ENCODE results near the gene ACSS1. TPM values are rescaled to one million over a fixed set of nuclear protein-coding genes. Genes with fewer than 3 reads are reported as not detected.

The ACSS1 gene
- total RNA-seq, 5 donors from 2014 or later (not counting 1 experiment from before 2014, with no cell fraction given), result 39.1 to 59.6 (median 57.7) TPM

- no peak overlapping the region for H3K27ac Mint-ChIP-seq
- Histone ChIP-seq H3K27me3 (replicated peaks in 1 of 2; ENCODE audit: control insufficient read depth in 2 of 2, extremely low read depth in 1 of 2, insufficient read depth in 2 of 2, low read length in 1 of 2) (no peaks in the 10 kb centered on the region), H3K4me3 (ENCODE audit: control insufficient read depth in 1 of 2, extremely low read depth in 1 of 2, low read length in 1 of 2) (no peak overlapping the region), H3K27ac (ENCODE audit: low read length) (no peak overlapping the region), H3K4me1 (ENCODE audit: control insufficient read depth in 1 of 2, extremely low read depth in 1 of 2, insufficient read depth in 2 of 2, low read length in 2 of 2) (no peaks in the 10 kb centered on the region), H3K9me3 (no peaks in the 10 kb centered on the region), H3K36me3 (ENCODE audit: control insufficient read depth in 2 of 2, extremely low read depth in 1 of 2, insufficient read depth in 1 of 2, low read length in 1 of 2) (peaks cover 5 to 78% of the 10 kb centered on the region in 2 donors)
- no peaks in the 10 kb centered on the region for H3K27me3 Mint-ChIP-seq
- ChIA-PET CTCF (no interaction called here), POLR2A (no interaction called here)
- no peaks in the 10 kb centered on the region for H3K4me1 Mint-ChIP-seq
- H3K9me3 Mint-ChIP-seq, result no peaks in the 10 kb centered on the region
- H3K36me3 Mint-ChIP-seq, result peaks cover 57% of the 10 kb centered on the region
- DNase-seq (no peak), ATAC-seq (replicated peaks in 1 of 4) (no peak)
- no peak overlapping the region for H3K4me3 Mint-ChIP-seq
- 94% methylated on average over 7 of the region's 11 CpGs for WGBS (ENCODE audit: insufficient coverage)
Measured at GRCh38 chr20:25016471-25016870, 41.5 kb downstream of the ACSS1 start.

GRCh38 chr20:25015986-25016385 lies 42.0 kb downstream of the ACSS1 start:
- no peak for ATAC-seq (replicated peaks in 1 of 4)
- Histone ChIP-seq H3K4me3 (ENCODE audit: control insufficient read depth in 1 of 2, extremely low read depth in 1 of 2, low read length in 1 of 2) (no peak overlapping the region), H3K27ac (ENCODE audit: low read length) (no peak overlapping the region), H3K27me3 (replicated peaks in 1 of 2; ENCODE audit: control insufficient read depth in 2 of 2, extremely low read depth in 1 of 2, insufficient read depth in 2 of 2, low read length in 1 of 2) (no peaks in the 10 kb centered on the region), H3K4me1 (ENCODE audit: control insufficient read depth in 1 of 2, extremely low read depth in 1 of 2, insufficient read depth in 2 of 2, low read length in 2 of 2) (no peaks in the 10 kb centered on the region), H3K9me3 (no peaks in the 10 kb centered on the region), H3K36me3 (ENCODE audit: control insufficient read depth in 2 of 2, extremely low read depth in 1 of 2, insufficient read depth in 1 of 2, low read length in 1 of 2) (peaks cover 5 to 78% of the 10 kb centered on the region in 2 donors)
- WGBS (ENCODE audit: insufficient coverage), result 93% methylated on average over 7 of the region's 11 CpGs
- H3K27ac Mint-ChIP-seq, result no peak overlapping the region
- no peaks in the 10 kb centered on the region for H3K27me3 Mint-ChIP-seq
- H3K4me3 Mint-ChIP-seq, result no peak overlapping the region
- peak in 1 of 35 experiments; percentile 18 for DNase-seq
- ChIA-PET POLR2A (no interaction called here), CTCF (no interaction called here)
- H3K9me3 Mint-ChIP-seq, result no peaks in the 10 kb centered on the region
- H3K4me1 Mint-ChIP-seq, result no peaks in the 10 kb centered on the region
- H3K36me3 Mint-ChIP-seq, result peaks cover 57% of the 10 kb centered on the region

GRCh38 chr20:25014816-25015215 lies 43.1 kb downstream of the ACSS1 start:
- ATAC-seq (replicated peaks in 1 of 4), result no peak
- no peaks in the 10 kb centered on the region for H3K9me3 Mint-ChIP-seq
- H3K36me3 ChIP-seq (ENCODE audit: control insufficient read depth in 2 of 2, extremely low read depth in 1 of 2, insufficient read depth in 1 of 2, low read length in 1 of 2), result peaks cover 3 to 78% of the 10 kb centered on the region in 2 donors
- DNase-seq, result peak in 1 of 35 experiments; percentile 4
- no peak overlapping the region for H3K4me3 ChIP-seq (ENCODE audit: control insufficient read depth in 1 of 2, extremely low read depth in 1 of 2, low read length in 1 of 2)
- no peaks in the 10 kb centered on the region for H3K27me3 Mint-ChIP-seq
- H3K4me1 Mint-ChIP-seq, result no peaks in the 10 kb centered on the region
- no peaks in the 10 kb centered on the region for H3K27me3 ChIP-seq (replicated peaks in 1 of 2; ENCODE audit: control insufficient read depth in 2 of 2, extremely low read depth in 1 of 2, insufficient read depth in 2 of 2, low read length in 1 of 2)
- H3K27ac Mint-ChIP-seq, result no peak overlapping the region
- no peaks in the 10 kb centered on the region for H3K4me1 ChIP-seq (ENCODE audit: control insufficient read depth in 1 of 2, extremely low read depth in 1 of 2, insufficient read depth in 2 of 2, low read length in 2 of 2)
- no peak overlapping the region for H3K27ac ChIP-seq (ENCODE audit: low read length)
- H3K9me3 ChIP-seq, result no peaks in the 10 kb centered on the region
- no peak overlapping the region for H3K4me3 Mint-ChIP-seq
- H3K36me3 Mint-ChIP-seq, result peaks cover 60% of the 10 kb centered on the region
- ChIA-PET CTCF (no interaction called here), POLR2A (no interaction called here)
- WGBS (ENCODE audit: insufficient coverage), result 93% methylated on average over 11 of the region's 11 CpGs

- Mint-ChIP-seq H3K27ac (no peak overlapping the region), H3K4me1 (no peaks in the 10 kb centered on the region), H3K36me3 (peaks cover 60% of the 10 kb centered on the region), H3K4me3 (no peak overlapping the region), H3K9me3 (no peaks in the 10 kb centered on the region), H3K27me3 (no peaks in the 10 kb centered on the region)
- H3K27ac ChIP-seq (ENCODE audit: low read length), result no peak overlapping the region
- DNase-seq (peak in 1 of 35 experiments; percentile 7), ATAC-seq (replicated peaks in 1 of 4) (no peak)
- H3K4me3 ChIP-seq (ENCODE audit: control insufficient read depth in 1 of 2, extremely low read depth in 1 of 2, low read length in 1 of 2), result no peak overlapping the region
- WGBS (ENCODE audit: insufficient coverage), result 93% methylated on average over 23 of the region's 25 CpGs
- H3K9me3 ChIP-seq, result no peaks in the 10 kb centered on the region
- no peaks in the 10 kb centered on the region for H3K27me3 ChIP-seq (replicated peaks in 1 of 2; ENCODE audit: control insufficient read depth in 2 of 2, extremely low read depth in 1 of 2, insufficient read depth in 2 of 2, low read length in 1 of 2)
- no peaks in the 10 kb centered on the region for H3K4me1 ChIP-seq (ENCODE audit: control insufficient read depth in 1 of 2, extremely low read depth in 1 of 2, insufficient read depth in 2 of 2, low read length in 2 of 2)
- ChIA-PET POLR2A (no interaction called here), CTCF (no interaction called here)
- peaks cover 7 to 78% of the 10 kb centered on the region in 2 donors for H3K36me3 ChIP-seq (ENCODE audit: control insufficient read depth in 2 of 2, extremely low read depth in 1 of 2, insufficient read depth in 1 of 2, low read length in 1 of 2)
Measured at GRCh38 chr20:25013478-25014380, 44.2 kb downstream of the ACSS1 start.

- peaks cover 64% of the 10 kb centered on the region for H3K36me3 Mint-ChIP-seq
- no peak overlapping the region for H3K4me3 Mint-ChIP-seq
- ATAC-seq (replicated peaks in 1 of 4), result no peak
- Histone ChIP-seq H3K36me3 (ENCODE audit: control insufficient read depth in 2 of 2, extremely low read depth in 1 of 2, insufficient read depth in 1 of 2, low read length in 1 of 2) (peaks cover 12 to 80% of the 10 kb centered on the region in 2 donors), H3K27ac (ENCODE audit: low read length) (no peak overlapping the region), H3K4me1 (ENCODE audit: control insufficient read depth in 1 of 2, extremely low read depth in 1 of 2, insufficient read depth in 2 of 2, low read length in 2 of 2) (no peaks in the 10 kb centered on the region), H3K27me3 (replicated peaks in 1 of 2; ENCODE audit: control insufficient read depth in 2 of 2, extremely low read depth in 1 of 2, insufficient read depth in 2 of 2, low read length in 1 of 2) (no peaks in the 10 kb centered on the region), H3K9me3 (no peaks in the 10 kb centered on the region), H3K4me3 (ENCODE audit: control insufficient read depth in 1 of 2, extremely low read depth in 1 of 2, low read length in 1 of 2) (no peak overlapping the region)
- ChIA-PET POLR2A (interaction anchor here in 1 of 2 donors (0.6 kb wide), 1 partner anchor 32 kb away, joined by 3 read pairs; no protein-coding TSS in a partner anchor), CTCF (no interaction called here)
- no peaks in the 10 kb centered on the region for H3K27me3 Mint-ChIP-seq
- no peaks in the 10 kb centered on the region for H3K4me1 Mint-ChIP-seq
- no peaks in the 10 kb centered on the region for H3K9me3 Mint-ChIP-seq
- DNase-seq, result peak in 1 of 35 experiments; percentile 10
- WGBS (ENCODE audit: insufficient coverage), result 97% methylated on average over 14 of the region's 21 CpGs
- H3K27ac Mint-ChIP-seq, result no peak overlapping the region
Measured at GRCh38 chr20:25012616-25013189, 45.2 kb downstream of the ACSS1 start.

- no peak for ATAC-seq (replicated peaks in 1 of 4)
- DNase-seq, result peak in 1 of 35 experiments; percentile 7
- H3K4me1 Mint-ChIP-seq, result no peaks in the 10 kb centered on the region
- H3K27me3 ChIP-seq (replicated peaks in 1 of 2; ENCODE audit: control insufficient read depth in 2 of 2, extremely low read depth in 1 of 2, insufficient read depth in 2 of 2, low read length in 1 of 2), result no peaks in the 10 kb centered on the region
- no peak overlapping the region for H3K4me3 Mint-ChIP-seq
- 99% methylated on average over 12 of the region's 12 CpGs for WGBS (ENCODE audit: insufficient coverage)
- no peaks in the 10 kb centered on the region for H3K4me1 ChIP-seq (ENCODE audit: control insufficient read depth in 1 of 2, extremely low read depth in 1 of 2, insufficient read depth in 2 of 2, low read length in 2 of 2)
- H3K27ac ChIP-seq (ENCODE audit: low read length), result no peak overlapping the region
- ChIA-PET CTCF (no interaction called here), POLR2A (interaction anchor here in 1 of 2 donors (0.6 kb wide), 1 partner anchor 32 kb away, joined by 3 read pairs; no protein-coding TSS in a partner anchor)
- H3K36me3 Mint-ChIP-seq, result peaks cover 61% of the 10 kb centered on the region
- H3K9me3 ChIP-seq, result no peaks in the 10 kb centered on the region
- no peak overlapping the region for H3K27ac Mint-ChIP-seq
- peaks cover 14 to 85% of the 10 kb centered on the region in 2 donors for H3K36me3 ChIP-seq (ENCODE audit: control insufficient read depth in 2 of 2, extremely low read depth in 1 of 2, insufficient read depth in 1 of 2, low read length in 1 of 2)
- no peaks in the 10 kb centered on the region for H3K9me3 Mint-ChIP-seq
- H3K27me3 Mint-ChIP-seq, result no peaks in the 10 kb centered on the region
- no peak overlapping the region for H3K4me3 ChIP-seq (ENCODE audit: control insufficient read depth in 1 of 2, extremely low read depth in 1 of 2, low read length in 1 of 2)
Measured at GRCh38 chr20:25011831-25012241, 46.1 kb downstream of the ACSS1 start.
